Osteocyte (in vitro differentiated cells): Measurements from ENCODE around the gene YWHAH. TPM values are rescaled to one million over a fixed set of nuclear protein-coding genes. Genes with fewer than 3 reads are reported as not detected.

Source experiments
- DNase-seq: peaks from one replicate; pipeline ENCODE4 v3.0.0; 2021; ENCODE audit warnings: mixed read lengths; ENCODE audit not compliant: unreplicated experiment; ENCODE audit errors: extremely low spot score
- H3K27ac Mint-ChIP-seq: one replicate; pipeline ENCODE4 v1.8.0; 2021; ENCODE audit warnings: mild to moderate bottlenecking, mixed read lengths; ENCODE audit not compliant: unreplicated experiment
- H3K27me3 Mint-ChIP-seq: one replicate; pipeline ENCODE4 v1.8.0; 2021; ENCODE audit warnings: mixed read lengths; ENCODE audit not compliant: unreplicated experiment
- H3K36me3 Mint-ChIP-seq: one replicate; pipeline ENCODE4 v1.8.0; 2021; ENCODE audit warnings: mixed read lengths; ENCODE audit not compliant: unreplicated experiment
- H3K4me1 Mint-ChIP-seq: one replicate; pipeline ENCODE4 v1.8.0; 2021; ENCODE audit warnings: mixed read lengths; ENCODE audit not compliant: unreplicated experiment
- H3K4me3 Mint-ChIP-seq: one replicate; pipeline ENCODE4 v1.8.0; 2021; ENCODE audit warnings: mild to moderate bottlenecking, moderate library complexity, mixed read lengths; ENCODE audit not compliant: unreplicated experiment
- H3K9me3 Mint-ChIP-seq: one replicate; pipeline ENCODE4 v1.8.0; 2021; ENCODE audit warnings: mixed read lengths; ENCODE audit not compliant: unreplicated experiment
- total RNA-seq: library from RNA; stranded (reverse); gene quantifications from 2 replicates; pipeline ENCODE4 v1.2.1, GENCODE V29; 2021
- TF ChIP-seq, protein P1 (sequence below): fragments of 200-600 bp; sonication (generic); IDR thresholded peaks from 2 replicates; pipeline ENCODE4 v1.5.0; 2021; ENCODE audit warnings: antibody characterized with exemption, mild to moderate bottlenecking, moderate library complexity

Gene YWHAH
- total RNA-seq, 1 donor from 2014 or later = 150 TPM

DNA sequence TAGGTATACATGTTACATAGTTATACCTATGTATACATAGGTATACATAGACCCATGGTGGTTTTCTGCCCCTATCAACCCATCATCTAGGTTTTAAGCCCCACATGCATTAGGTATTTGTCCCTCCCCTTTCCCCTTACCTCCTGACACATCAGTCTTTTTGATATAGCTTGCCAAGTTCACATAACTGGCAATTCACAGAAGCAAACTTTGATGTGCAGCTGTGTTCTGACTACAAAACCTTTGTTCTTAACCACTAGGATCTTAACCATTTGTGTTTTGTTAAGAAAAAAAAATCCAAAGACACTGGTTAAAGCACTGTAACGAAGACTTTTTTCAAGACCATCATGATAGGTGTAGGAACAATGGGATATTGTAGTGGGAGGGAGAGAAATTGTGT is 55.8 kb downstream of the YWHAH start:
- H3K36me3 Mint-ChIP-seq = no peaks in the 10 kb centered on the region
- TF ChIP-seq, protein P1, sequence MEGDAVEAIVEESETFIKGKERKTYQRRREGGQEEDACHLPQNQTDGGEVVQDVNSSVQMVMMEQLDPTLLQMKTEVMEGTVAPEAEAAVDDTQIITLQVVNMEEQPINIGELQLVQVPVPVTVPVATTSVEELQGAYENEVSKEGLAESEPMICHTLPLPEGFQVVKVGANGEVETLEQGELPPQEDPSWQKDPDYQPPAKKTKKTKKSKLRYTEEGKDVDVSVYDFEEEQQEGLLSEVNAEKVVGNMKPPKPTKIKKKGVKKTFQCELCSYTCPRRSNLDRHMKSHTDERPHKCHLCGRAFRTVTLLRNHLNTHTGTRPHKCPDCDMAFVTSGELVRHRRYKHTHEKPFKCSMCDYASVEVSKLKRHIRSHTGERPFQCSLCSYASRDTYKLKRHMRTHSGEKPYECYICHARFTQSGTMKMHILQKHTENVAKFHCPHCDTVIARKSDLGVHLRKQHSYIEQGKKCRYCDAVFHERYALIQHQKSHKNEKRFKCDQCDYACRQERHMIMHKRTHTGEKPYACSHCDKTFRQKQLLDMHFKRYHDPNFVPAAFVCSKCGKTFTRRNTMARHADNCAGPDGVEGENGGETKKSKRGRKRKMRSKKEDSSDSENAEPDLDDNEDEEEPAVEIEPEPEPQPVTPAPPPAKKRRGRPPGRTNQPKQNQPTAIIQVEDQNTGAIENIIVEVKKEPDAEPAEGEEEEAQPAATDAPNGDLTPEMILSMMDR = no peak
- no peaks in the 10 kb centered on the region for H3K27me3 Mint-ChIP-seq
- no peak for DNase-seq
- no peak overlapping the region for H3K27ac Mint-ChIP-seq
- H3K9me3 Mint-ChIP-seq = no peaks in the 10 kb centered on the region
- no peaks in the 10 kb centered on the region for H3K4me1 Mint-ChIP-seq
- no peak overlapping the region for H3K4me3 Mint-ChIP-seq

DNA sequence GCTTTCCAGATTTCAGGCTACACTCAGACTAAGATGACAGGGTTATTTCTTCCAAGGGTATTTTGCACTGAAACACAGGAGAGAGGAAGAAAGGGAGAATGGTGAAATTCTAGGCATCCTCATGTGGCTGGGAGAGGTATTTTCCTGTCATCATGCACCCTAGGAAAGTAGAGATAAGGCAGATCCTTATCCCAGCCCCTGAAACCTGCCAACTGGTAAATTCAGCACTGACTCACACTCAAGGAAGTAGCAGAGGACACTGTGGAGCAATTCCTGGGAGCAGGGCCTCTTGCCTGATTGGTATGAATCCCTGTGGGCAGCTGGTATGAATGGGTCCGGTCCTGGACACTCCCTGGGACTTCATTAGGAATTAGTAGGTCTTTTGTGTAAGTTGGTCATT is 61.1 kb downstream of the YWHAH start:
- TF ChIP-seq, protein P1 = no peak
- no peak overlapping the region for H3K27ac Mint-ChIP-seq

More for the DNA sequence above, 61.1 kb downstream of the YWHAH start:
- Mint-ChIP-seq H3K27me3 (no peaks in the 10 kb centered on the region), H3K4me3 (no peak overlapping the region), H3K36me3 (no peaks in the 10 kb centered on the region), H3K9me3 (no peaks in the 10 kb centered on the region), H3K4me1 (no peaks in the 10 kb centered on the region)
- no peak for DNase-seq

Other genes with a start within 250 kb of the YWHAH start
- gene PRR14L, start 194.4 kb upstream of the YWHAH start, total RNA-seq = 48.2 and 49.3 TPM in 2 replicates
- 30.7 and 33.4 TPM in 2 replicates for gene DEPDC5, start 190.5 kb upstream of the YWHAH start, total RNA-seq
- gene SLC5A1, start 98.7 kb downstream of the YWHAH start, total RNA-seq = not detected in 2 replicates
- not detected in 2 replicates for gene C22orf42, start 214.8 kb downstream of the YWHAH start, total RNA-seq